Subcutaneous adipose tissue (tissue), 4 donors: ENCODE measurements around the gene CLEC20A. TPM values are rescaled to one million over a fixed set of nuclear protein-coding genes. Genes with fewer than 3 reads are reported as not detected.

ENCODE experiments used
- CTCF ChIP-seq: fragments of 450-650 bp; IDR thresholded peaks from one replicate; pipeline ENCODE4 v1.5.1; 2016; ENCODE audit warnings: low read depth, mild to moderate bottlenecking, control low read depth, antibody characterized with exemption, moderate library complexity
- total RNA-seq, 4 donors: library from RNA; depleted of rRNA; stranded (reverse); fragments of >200 nt; gene quantifications; one replicate each; pipeline ENCODE4 v1.1.0, GENCODE V29; 2016

Gene CLEC20A
- total RNA-seq, 4 donors from 2014 or later = not detected

GRCh38 chr1:178495741-178496409 lies 889 bp downstream of the CLEC20A start:
- TF ChIP-seq CTCF = no peak

GRCh38 chr1:178495158-178495557 lies 1.6 kb downstream of the CLEC20A start:
- no peak for TF ChIP-seq CTCF

- no peak for TF ChIP-seq CTCF
These were observed 2.2 kb downstream of the CLEC20A start for GRCh38 chr1:178494569-178494971.

GRCh38 chr1:178493301-178493741 lies 3.4 kb downstream of the CLEC20A start:
- TF ChIP-seq CTCF = no peak

GRCh38 chr1:178492341-178492740 lies 4.4 kb downstream of the CLEC20A start:
- no peak for TF ChIP-seq CTCF

- no peak for TF ChIP-seq CTCF
These were observed 5.0 kb downstream of the CLEC20A start for GRCh38 chr1:178491721-178492120.

DNA sequence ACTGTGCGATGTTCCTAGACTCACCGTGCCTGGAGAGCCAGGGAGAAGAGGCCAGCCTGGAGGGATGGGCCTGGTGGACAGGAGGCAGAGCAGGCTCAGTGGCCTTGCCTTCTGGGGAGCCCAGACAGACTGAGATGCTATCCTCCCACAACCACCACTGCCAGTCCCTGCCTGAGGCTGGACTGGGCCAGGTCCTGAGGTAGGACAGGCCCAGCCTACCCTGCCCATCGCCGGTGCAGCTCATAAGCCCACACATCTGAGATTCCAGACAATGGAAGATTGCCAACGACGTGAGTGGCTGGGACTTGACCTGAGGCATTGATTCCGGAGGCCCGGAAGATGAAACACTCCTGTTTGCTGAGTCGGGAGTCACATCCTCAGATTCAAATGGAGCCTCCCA lies 5.8 kb downstream of the CLEC20A start:
- TF ChIP-seq CTCF = no peak
